ENCODE results near the gene SYNGR2.
"Not testable (repeated sequence)": the region's sequence is repeated elsewhere in the genome, so short reads cannot be mapped to it uniquely, and the experiment has no call there.

SYNGR2 gene

DNA sequence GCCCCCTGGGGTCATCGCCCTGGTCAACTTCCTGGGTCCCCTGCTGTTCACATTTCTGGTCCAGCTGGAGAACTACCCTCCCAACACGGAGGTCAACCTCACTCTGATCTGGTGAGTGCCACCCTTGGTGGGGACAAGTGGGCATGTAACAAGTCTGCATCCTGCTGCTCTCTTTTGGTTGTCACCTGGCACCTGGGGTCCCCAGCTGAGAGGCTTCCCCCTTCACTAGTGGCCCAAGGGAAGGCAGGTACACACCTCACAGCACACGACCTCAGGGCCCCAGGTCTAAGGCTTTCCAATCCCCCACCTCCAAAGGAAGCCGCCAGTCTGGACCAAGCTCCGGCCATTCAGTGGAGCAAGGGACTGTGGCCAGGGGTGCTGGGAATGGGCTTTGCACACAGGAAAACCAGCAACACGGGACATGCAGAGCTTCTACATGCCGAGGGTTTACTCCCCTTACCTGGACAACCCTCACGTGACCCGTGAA lies 33.4 kb upstream of the SYNGR2 start:
- H3K4me3 ChIP-seq (ENCODE audit: low read depth, low read length): no peak overlapping the region
- TF ChIP-seq MYC (IDR thresholded peaks at IDR 0.05; ENCODE audit: low read depth, low read length) (no peak), POLR2A (IDR thresholded peaks at IDR 0.05; ENCODE audit: extremely low read depth, insufficient read length) (no peak)
- TF ChIP-seq, protein P1, sequence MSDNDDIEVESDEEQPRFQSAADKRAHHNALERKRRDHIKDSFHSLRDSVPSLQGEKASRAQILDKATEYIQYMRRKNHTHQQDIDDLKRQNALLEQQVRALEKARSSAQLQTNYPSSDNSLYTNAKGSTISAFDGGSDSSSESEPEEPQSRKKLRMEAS (IDR thresholded peaks at IDR 0.05; ENCODE audit: low read depth, low read length): no peak
- TF ChIP-seq, protein P2, sequence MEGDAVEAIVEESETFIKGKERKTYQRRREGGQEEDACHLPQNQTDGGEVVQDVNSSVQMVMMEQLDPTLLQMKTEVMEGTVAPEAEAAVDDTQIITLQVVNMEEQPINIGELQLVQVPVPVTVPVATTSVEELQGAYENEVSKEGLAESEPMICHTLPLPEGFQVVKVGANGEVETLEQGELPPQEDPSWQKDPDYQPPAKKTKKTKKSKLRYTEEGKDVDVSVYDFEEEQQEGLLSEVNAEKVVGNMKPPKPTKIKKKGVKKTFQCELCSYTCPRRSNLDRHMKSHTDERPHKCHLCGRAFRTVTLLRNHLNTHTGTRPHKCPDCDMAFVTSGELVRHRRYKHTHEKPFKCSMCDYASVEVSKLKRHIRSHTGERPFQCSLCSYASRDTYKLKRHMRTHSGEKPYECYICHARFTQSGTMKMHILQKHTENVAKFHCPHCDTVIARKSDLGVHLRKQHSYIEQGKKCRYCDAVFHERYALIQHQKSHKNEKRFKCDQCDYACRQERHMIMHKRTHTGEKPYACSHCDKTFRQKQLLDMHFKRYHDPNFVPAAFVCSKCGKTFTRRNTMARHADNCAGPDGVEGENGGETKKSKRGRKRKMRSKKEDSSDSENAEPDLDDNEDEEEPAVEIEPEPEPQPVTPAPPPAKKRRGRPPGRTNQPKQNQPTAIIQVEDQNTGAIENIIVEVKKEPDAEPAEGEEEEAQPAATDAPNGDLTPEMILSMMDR (IDR thresholded peaks at IDR 0.05; ENCODE audit: low read depth, low read length): no peak
- DNase-seq (ENCODE audit: low read depth): no peak

DNA sequence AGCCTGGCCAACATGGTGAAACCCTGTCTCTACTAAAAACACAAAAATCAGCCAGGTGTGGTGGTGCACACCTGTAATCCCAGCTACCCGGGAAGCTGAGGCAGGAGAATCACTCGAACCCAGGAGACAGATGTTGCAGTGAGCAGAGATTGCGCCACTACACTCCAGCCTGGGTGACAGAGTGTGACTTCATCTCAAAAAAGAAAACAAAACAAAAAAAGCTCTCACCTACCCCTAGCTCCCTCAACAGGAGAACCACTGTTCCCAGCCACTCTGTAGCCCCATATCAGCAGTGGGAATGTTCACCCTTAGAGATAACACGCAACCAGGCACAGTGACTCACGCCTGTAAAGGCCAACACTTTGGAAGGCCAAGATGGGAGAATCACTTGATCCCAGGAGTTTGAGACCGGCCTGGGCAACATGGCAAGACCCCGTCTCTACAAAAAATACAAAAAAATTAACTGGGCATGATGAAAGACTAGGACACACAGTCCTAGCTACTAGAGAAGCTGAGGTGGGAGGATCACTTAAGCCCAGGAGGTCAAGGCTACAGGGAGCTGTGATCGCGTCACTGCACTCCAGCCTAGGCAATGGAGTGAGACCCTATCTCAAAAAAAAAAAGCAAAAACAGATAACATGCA lies 32.4 kb upstream of the SYNGR2 start:
- DNase-seq (ENCODE audit: low read depth): no peak
- no peak overlapping the region for H3K4me3 ChIP-seq (ENCODE audit: low read depth, low read length)
- no peak for TF ChIP-seq POLR2A (IDR thresholded peaks at IDR 0.05; ENCODE audit: extremely low read depth, insufficient read length)
- no peak for TF ChIP-seq MYC (IDR thresholded peaks at IDR 0.05; ENCODE audit: low read depth, low read length)
- TF ChIP-seq, protein P2 (IDR thresholded peaks at IDR 0.05; ENCODE audit: low read depth, low read length): no peak
- TF ChIP-seq, protein P1 (IDR thresholded peaks at IDR 0.05; ENCODE audit: low read depth, low read length): no peak

DNA sequence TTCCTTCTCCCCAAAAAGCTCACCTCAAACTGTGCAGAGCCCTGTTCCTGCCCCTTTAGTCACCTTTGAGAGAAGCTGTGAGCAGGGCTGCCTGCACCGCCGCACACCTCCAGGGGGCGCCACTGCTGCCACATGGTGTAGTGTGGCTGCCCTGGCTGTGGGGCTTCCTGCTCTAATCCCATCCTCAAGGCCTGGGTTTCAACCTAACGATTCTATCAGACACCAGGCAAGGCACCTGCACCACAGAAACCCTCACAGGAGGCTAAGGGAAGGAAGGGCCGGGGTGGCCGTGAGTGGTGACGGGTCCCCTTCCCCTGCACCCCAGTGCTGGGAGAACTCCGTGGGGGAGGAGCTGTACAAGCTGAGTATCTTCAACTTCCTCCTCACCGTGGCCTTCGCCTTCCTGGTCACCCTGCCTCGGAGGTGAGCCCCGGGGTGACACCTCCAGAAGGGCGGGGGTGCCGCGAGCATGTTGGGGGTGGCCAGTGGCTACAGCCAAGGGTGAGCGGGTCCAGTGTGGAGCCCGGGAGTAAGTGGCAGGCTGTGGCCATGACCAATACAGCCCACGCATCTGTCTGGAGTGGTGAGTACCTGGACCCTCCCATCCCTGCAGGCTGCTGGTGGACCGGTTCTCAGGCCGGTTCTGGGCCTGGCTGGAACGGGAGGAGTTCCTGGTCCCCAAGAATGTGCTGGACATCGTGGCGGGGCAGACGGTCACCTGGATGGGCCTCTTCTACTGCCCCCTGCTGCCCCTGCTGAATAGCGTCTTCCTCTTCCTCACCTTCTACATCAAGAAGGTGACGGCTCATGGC lies 30.8 kb upstream of the SYNGR2 start:
- TF ChIP-seq, protein P1 (IDR thresholded peaks at IDR 0.05; ENCODE audit: low read depth, low read length): peak; percentile 59
- TF ChIP-seq MYC (IDR thresholded peaks at IDR 0.05; ENCODE audit: low read depth, low read length) (0 out of 2 replicates have a peak, but pooled peaks have one; percentile 24), POLR2A (IDR thresholded peaks at IDR 0.05; ENCODE audit: extremely low read depth, insufficient read length) (no peak)
- TF ChIP-seq, protein P2 (IDR thresholded peaks at IDR 0.05; ENCODE audit: low read depth, low read length): peak; percentile 67
- peak; percentile 60 for DNase-seq (ENCODE audit: low read depth)
- no peak overlapping the region for H3K4me3 ChIP-seq (ENCODE audit: low read depth, low read length)

DNA sequence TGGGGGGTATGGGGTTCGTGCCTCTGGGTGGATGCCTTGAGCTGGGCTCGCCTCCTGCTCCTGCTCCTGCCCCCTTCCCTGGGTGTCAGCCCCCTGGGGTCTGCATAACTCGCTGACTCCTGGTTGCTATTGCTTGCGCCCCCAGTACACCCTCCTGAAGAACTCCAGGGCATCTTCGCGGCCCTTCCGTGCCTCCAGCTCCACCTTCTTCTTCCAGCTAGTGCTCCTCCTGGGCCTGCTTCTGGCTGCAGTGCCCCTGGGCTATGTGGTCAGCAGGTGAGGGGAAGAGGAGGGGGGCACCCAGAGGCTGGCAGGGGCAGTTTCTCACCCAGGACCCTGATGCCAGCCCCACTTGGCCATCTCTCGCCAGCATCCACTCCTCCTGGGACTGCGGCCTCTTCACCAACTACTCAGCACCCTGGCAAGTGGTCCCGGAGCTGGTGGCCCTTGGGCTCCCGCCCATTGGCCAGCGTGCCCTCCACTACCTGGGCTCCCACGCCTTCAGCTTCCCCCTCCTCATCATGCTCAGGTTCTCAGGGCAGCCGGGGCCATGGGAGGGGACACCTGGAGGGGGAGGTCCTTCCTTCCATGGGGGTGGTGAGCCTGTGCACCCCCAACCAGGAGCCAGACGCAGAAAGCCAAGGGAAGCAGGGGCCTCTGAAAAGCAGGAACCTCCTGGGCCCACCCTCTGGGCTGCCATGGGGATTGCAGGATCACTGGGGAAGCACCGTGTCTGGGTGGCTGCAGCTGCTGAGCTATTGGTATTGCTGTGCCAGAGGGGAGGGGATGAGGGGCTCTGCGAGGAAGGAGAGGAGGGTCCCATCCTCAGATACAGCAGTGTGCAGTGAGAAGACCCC lies 29.9 kb upstream of the SYNGR2 start:
- no peak for DNase-seq (ENCODE audit: low read depth)
- no peak overlapping the region for H3K4me3 ChIP-seq (ENCODE audit: low read depth, low read length)
- TF ChIP-seq, protein P2 (IDR thresholded peaks at IDR 0.05; ENCODE audit: low read depth, low read length): no peak
- TF ChIP-seq POLR2A (IDR thresholded peaks at IDR 0.05; ENCODE audit: extremely low read depth, insufficient read length): no peak
- TF ChIP-seq MYC (IDR thresholded peaks at IDR 0.05; ENCODE audit: low read depth, low read length): no peak
- TF ChIP-seq, protein P1 (IDR thresholded peaks at IDR 0.05; ENCODE audit: low read depth, low read length): no peak

DNA sequence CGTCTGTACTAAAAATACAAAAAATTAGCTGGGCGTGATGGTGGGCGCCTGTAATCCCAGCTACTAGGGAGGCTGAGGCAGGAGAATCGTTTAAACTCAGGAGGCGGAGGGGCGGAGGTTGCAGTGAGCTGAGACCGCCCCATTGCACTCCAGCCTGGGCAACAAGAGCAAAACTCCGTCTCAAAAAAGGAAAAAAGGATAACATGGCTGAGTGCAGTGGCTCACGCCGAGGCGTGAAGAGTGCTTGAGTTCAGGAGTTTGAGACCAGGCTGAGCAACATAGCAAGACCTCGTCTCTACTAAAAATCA lies 28.6 kb upstream of the SYNGR2 start:
- DNase-seq (ENCODE audit: low read depth): not testable (repeated sequence)

More for the DNA sequence above, 28.6 kb upstream of the SYNGR2 start:
- H3K4me3 ChIP-seq (ENCODE audit: low read depth, low read length): not testable (repeated sequence)

All from NB4 (cell line).